GM18511 (cell line): ENCODE data around the gene ARHGAP21.
"Not testable (repeated sequence)": the region's sequence is repeated elsewhere in the genome, so short reads cannot be mapped to it uniquely, and the experiment has no call there.

Experiments
- ATAC-seq: cut with Tn5 transposase; IDR thresholded peaks from one replicate; pipeline ENCODE4 v1.9.1; 2021; ENCODE audit warnings: mild to moderate bottlenecking, moderate library complexity; ENCODE audit not compliant: unreplicated experiment

Gene ARHGAP21

GRCh38 chr10:24723788-24724380 is at the start of gene ARHGAP21:
Gene ARHGAP21 (minus strand): TSS chr10:24723887. CDS start chr10:24721899, 1,988 bp downstream.
- ATAC-seq = peak; percentile 30

GRCh38 chr10:24771943-24772694 is 48.4 kb upstream of the ARHGAP21 start:
- no peak for ATAC-seq

- ATAC-seq = not testable (repeated sequence)
Observed at GRCh38 chr10:24764991-24765390, 41.3 kb upstream of the ARHGAP21 start.

DNA sequence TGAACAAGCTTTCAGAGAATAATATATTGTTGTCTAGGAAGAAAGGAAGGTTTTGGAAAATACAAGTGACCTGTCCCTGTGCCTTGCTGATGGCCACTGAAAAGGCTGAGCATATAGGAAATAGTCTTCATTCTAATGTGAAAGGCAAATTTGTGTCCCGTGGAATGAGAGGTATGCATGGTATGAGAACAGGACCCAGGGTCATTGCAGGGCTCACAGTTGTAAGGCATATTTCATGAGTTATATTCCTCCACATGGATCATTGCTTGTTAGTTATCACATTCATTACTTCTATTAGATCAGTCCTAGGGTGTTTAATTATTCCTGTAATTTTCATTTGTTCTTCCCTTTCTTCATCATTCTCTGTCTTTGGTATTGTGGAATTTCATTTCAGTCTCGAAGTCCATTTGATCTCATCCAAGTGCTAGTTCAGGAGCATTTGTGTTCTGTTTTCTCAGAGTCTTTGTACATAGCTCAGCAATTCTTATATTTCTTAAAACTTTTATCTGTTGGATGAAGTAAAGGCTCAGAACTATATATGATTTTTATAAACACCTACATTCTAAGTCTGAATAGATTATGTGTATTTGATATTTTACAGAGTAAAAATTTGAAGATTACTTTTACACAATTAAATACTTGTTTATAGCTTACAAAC is 39.4 kb upstream of the ARHGAP21 start:
- no peak for ATAC-seq

DNA sequence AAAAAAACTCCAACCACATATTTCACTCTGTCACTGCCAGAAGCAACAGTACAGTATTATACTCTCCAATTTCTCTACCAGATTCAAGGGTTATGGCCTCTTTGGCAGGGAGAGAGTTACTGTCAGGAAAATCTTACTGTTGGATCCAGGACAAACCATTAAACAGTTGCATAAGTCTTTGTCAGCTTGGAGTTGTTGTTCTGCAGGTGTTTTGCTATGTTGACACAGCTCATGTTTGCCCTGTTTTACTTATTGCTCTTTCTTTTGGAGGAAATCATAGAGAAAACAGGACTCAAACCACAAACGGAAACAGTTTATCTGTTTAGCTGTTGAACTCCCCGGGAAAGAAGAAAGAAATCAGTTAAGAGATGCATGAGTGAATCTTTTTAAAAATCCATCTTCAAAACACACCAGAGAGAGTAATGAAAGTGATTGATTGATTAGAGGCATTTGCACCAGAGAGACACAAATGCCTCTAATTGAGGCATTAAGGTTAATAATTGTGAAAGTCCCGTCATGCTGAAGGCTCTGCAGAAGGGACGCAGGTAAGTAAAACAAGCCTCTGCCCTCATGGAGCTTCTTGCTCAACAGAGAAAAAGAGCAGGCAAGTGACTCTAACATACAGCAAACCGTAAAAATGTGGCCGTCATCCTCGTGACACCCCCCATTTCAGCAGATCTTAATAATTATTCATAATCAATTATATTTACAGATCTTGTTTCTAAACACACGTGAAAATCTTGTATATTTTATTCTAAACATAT is 38.7 kb upstream of the ARHGAP21 start:
- ATAC-seq = no peak

GRCh38 chr10:24759672-24760071 is 36.0 kb upstream of the ARHGAP21 start:
- no peak for ATAC-seq

- not testable (repeated sequence) for ATAC-seq
Observed at GRCh38 chr10:24758254-24758653, 34.6 kb upstream of the ARHGAP21 start.

- no peak for ATAC-seq
Observed at GRCh38 chr10:24756283-24756682, 32.6 kb upstream of the ARHGAP21 start.

- no peak for ATAC-seq
Observed at GRCh38 chr10:24751716-24752115, 28.0 kb upstream of the ARHGAP21 start.

- ATAC-seq = no peak
Observed at GRCh38 chr10:24750695-24751094, 27.0 kb upstream of the ARHGAP21 start.

- ATAC-seq = no peak
Observed at GRCh38 chr10:24748214-24748613, 24.5 kb upstream of the ARHGAP21 start.

DNA sequence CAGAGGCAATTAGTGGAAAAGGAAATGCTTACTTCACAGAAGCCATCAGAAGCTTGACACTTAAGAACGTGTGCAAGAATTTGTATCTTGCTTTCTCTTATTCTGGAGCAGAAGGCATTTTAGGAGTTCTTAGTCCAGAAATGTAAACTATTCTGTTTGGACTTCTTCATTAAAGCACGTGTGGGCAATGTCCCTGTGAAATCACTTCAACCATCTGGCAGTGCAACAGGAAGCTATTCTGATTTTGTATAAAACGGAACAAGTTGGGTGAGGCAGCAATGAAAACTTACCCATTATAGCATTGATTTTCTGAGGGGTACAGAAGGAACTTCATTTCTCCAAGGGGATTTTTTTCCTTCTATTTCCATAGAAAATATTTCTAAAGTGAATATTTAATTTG is 21.3 kb upstream of the ARHGAP21 start:
- ATAC-seq = no peak

DNA sequence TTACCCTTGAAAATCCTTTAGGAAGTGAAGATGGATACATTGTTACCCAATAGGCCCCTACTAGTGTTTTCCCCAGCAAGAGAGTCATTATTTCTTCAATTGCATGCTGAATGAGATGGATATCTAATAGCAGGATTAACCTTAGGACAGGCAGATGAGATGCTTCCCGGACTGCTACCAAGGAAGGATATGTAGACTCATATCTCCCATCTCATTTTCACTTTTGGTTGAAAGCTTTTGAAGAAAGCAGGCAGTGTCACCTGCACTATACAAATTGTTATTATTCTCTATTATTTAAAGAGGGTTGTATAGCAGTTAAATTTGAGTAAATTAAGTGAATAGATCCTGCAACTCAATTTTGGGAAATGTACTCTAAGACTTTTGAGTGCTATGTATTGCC is 17.0 kb upstream of the ARHGAP21 start:
- ATAC-seq = no peak

DNA sequence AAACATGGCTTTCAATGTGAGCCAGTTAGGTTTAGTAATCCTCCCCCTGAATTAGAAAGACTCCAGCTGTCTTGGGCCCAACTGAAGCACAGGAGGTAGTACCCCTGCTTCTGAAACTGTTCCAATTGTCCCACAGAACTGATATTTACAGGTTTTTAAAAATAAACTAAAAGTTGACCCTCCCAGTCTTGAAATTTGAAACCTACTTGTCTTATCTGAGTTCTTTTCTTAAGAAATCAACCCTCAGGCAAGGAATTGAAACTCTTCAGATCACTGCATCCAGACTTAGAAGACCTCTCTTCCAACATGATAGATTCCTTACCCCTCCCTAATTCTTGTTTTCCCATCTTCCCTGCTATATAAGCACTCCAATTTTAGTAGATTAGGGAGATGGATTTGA is 13.3 kb upstream of the ARHGAP21 start:
- ATAC-seq = no peak

DNA sequence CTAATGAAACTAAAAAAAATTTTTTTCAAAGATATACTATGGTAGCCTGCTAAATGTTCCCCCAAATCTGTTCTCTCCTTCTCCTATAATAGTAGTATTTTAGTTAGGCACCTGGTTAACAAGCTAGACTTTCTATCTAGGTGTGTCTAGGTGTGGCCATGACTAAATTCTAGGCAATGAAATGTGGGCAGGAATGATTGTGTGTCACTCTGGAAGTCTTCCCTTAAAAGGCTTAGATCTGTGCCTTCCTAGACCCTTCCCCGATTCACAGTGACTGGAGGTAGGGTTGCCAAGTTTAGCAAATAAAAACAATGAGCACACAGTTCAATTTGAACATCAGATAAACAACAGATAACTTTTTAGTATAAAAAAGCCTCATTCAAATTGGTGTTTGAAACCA is 8.3 kb upstream of the ARHGAP21 start:
- no peak for ATAC-seq

DNA sequence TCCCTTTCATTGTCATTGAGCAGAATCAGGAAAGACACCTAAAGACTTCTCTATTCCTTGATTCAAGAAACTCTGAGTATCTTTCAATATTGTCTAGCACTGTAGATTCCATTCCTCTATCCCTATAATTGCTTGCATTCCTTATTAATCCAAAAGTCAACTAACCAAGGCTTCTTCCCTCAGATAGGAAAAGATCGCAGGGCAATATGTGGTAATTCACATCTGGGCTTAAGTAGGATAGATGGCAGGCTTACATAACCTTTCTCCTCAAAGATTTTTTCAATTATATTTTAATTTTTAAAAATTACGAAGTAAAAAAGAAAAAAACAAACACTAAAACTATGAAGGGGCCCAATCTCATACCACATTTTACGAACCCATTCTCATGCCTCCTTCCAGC is 7.1 kb upstream of the ARHGAP21 start:
- no peak for ATAC-seq

- ATAC-seq = no peak
Observed at GRCh38 chr10:24727786-24728185, 4.1 kb upstream of the ARHGAP21 start.

DNA sequence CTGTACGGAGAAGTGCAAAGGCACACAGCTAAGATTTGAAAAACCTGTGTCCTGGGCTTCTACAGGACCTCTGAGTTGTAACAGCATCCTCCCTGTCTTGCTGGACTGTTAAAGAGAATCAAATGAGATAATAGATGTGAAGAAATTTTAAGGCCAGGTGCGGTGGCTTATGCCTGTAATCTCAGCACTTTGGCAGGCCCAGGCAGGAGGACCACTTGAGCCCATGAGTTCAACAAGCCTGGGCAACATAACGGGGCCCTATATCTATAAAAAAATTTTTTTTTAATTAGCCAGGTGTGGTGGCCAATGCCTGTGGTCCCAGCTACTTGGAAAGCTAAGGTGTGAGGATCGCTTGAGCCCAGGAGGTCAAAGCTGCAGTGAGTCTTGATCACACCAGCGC is 2.9 kb upstream of the ARHGAP21 start:
- ATAC-seq = no peak

DNA sequence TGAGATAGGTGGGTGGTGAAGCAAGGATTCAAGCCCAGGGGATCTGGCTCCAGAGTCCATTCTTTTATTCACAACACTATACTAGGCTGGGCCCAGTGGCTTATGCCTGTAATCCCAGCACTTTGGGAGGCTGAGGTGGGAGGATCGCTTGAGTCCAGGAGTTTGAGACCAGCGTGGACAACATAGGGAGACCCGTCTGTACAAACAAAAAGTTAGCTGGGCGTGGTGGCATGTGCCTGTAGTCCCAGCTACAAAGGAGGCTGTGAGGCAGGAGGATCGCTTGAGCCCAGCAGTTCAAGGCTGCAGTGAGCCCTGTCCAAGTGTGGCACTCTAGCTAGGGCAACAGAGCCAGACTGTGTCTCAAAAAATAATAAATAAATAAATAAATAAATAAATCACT is 2.3 kb upstream of the ARHGAP21 start:
- ATAC-seq = not testable (repeated sequence)

- ATAC-seq = peak; percentile 80
Observed at GRCh38 chr10:24724381-24725228, 918 bp upstream of the ARHGAP21 start.
